Superior temporal gyrus (tissue), 1 donor: ENCODE results near the gene CCT3.
"Not testable (repeated sequence)": the region's sequence is repeated elsewhere in the genome, so short reads cannot be mapped to it uniquely, and the experiment has no call there.

Source experiments
- DNase-seq: peaks from one replicate; pipeline ENCODE4 v3.0.0-alpha.2; 2016; ENCODE audit errors: extremely low spot score

Gene CCT3

GRCh38 chr1:156336242-156336641, 1.9 kb downstream of the CCT3 start:
- no peak for DNase-seq

- DNase-seq = not testable (repeated sequence)
These were observed 14.9 kb downstream of the CCT3 start for GRCh38 chr1:156323179-156323578.

- no peak for DNase-seq
These were observed 17.5 kb downstream of the CCT3 start for GRCh38 chr1:156320560-156320959.

GRCh38 chr1:156319664-156320063, 18.4 kb downstream of the CCT3 start:
- DNase-seq = peak; percentile 46

GRCh38 chr1:156316909-156317308, 21.2 kb downstream of the CCT3 start:
- DNase-seq = no peak

- no peak for DNase-seq
These were observed 27.1 kb downstream of the CCT3 start for GRCh38 chr1:156310962-156311361.

- DNase-seq = no peak
These were observed 30.0 kb downstream of the CCT3 start for GRCh38 chr1:156308078-156308477.

GRCh38 chr1:156305215-156305614, 32.9 kb downstream of the CCT3 start:
- DNase-seq = no peak

GRCh38 chr1:156303241-156303640, 34.9 kb downstream of the CCT3 start:
- no peak for DNase-seq

- no peak for DNase-seq
These were observed 39.2 kb downstream of the CCT3 start, which contains the start of gene VHLL for GRCh38 chr1:156298852-156299357. TSS of gene VHLL (minus strand) at chr1:156299307. CDS start at chr1:156299189, 118 bp downstream.

GRCh38 chr1:156295391-156295947, 42.6 kb downstream of the CCT3 start, which contains the start of gene GLMP:
TSS of gene GLMP (minus strand) at chr1:156295679. CDS start at chr1:156295645, 34 bp downstream.
- DNase-seq = peak; percentile 86

- DNase-seq = no peak
These were observed 44.2 kb downstream of the CCT3 start for GRCh38 chr1:156293895-156294294.

- DNase-seq = no peak
These were observed 45.0 kb downstream of the CCT3 start for GRCh38 chr1:156293098-156293434.

GRCh38 chr1:156291226-156292061, 46.6 kb downstream of the CCT3 start:
- peak; percentile 82 for DNase-seq

GRCh38 chr1:156289857-156290256, 48.2 kb downstream of the CCT3 start:
- no peak for DNase-seq

GRCh38 chr1:156286061-156286460, 52.0 kb downstream of the CCT3 start:
- no peak for DNase-seq

- DNase-seq = no peak
These were observed 52.7 kb downstream of the CCT3 start for GRCh38 chr1:156285437-156285836.

- no peak for DNase-seq
These were observed 53.3 kb downstream of the CCT3 start for GRCh38 chr1:156284757-156285156.

- no peak for DNase-seq
These were observed 54.0 kb downstream of the CCT3 start, which contains the start of gene TMEM79 for GRCh38 chr1:156284112-156284511. TSS of gene TMEM79 (plus strand) at chr1:156284325. CDS start at chr1:156285227, 902 bp downstream.

GRCh38 chr1:156283521-156283920, 54.6 kb downstream of the CCT3 start:
- no peak for DNase-seq

- DNase-seq = peak; percentile 99
These were observed 55.4 kb downstream of the CCT3 start, which contains the start of gene SMG5 for GRCh38 chr1:156282479-156283222. TSS of gene SMG5 (minus strand) at chr1:156282825. CDS start at chr1:156282680, 145 bp downstream.
